ENCODE measurements around the gene GADD45G. TPM values are rescaled to one million over a fixed set of nuclear protein-coding genes. Genes with fewer than 3 reads are reported as not detected.

Gene GADD45G
- polyA plus RNA-seq, 1 donor from 2014 or later, result 161 TPM

GRCh38 chr9:89639367-89639795 is 34.6 kb downstream of the GADD45G start:
- no peaks in the 10 kb centered on the region for H3K79me2 ChIP-seq (replicated peaks; ENCODE audit: insufficient read depth, low read length)
- H4K20me1 ChIP-seq (ENCODE audit: insufficient read depth), result no peaks in the 10 kb centered on the region
- H3K4me2 ChIP-seq (ENCODE audit: low read length), result no peak overlapping the region
- H3F3A ChIP-seq (ENCODE audit: insufficient read depth, low read length, poor library complexity, severe bottlenecking), result no peaks in the 10 kb centered on the region
- no peaks in the 10 kb centered on the region for H3K27me3 ChIP-seq (ENCODE audit: insufficient read depth, low read depth, low read length)
- no peak overlapping the region for H3K27ac ChIP-seq (ENCODE audit: low read length)
- H2AFZ ChIP-seq (ENCODE audit: low read depth, low read length), result no peak overlapping the region
- H3K4me3 ChIP-seq (ENCODE audit: low read length), result no peak overlapping the region
- H3K9me2 ChIP-seq (ENCODE audit: insufficient read depth, low read length), result no peaks in the 10 kb centered on the region
- no peaks in the 10 kb centered on the region for H3K36me3 ChIP-seq (ENCODE audit: insufficient read depth, low read length)
- no peaks in the 10 kb centered on the region for H3K9me3 ChIP-seq (ENCODE audit: low read length)
- no peak overlapping the region for H3K9ac ChIP-seq (ENCODE audit: low read length)
- TF ChIP-seq SMC3 (conservative IDR thresholded peaks at IDR 0.05; ENCODE audit: poor library complexity), result no peak
- TF ChIP-seq POLR2AphosphoS5 (IDR thresholded peaks at IDR 0.05), result no peak
- no peak for TF ChIP-seq RAD21 (conservative IDR thresholded peaks at IDR 0.05)
- no peak for TF ChIP-seq CTCF (IDR thresholded peaks at IDR 0.05; ENCODE audit: poor library complexity, severe bottlenecking)
- TF ChIP-seq TAF1 (IDR thresholded peaks at IDR 0.05; ENCODE audit: low read depth), result no peak
- no peak for TF ChIP-seq MXI1 (conservative IDR thresholded peaks at IDR 0.05; ENCODE audit: poor library complexity, severe bottlenecking)
- TF ChIP-seq EP300 (conservative IDR thresholded peaks at IDR 0.05; ENCODE audit: poor library complexity, severe bottlenecking), result no peak
- TF ChIP-seq REST (IDR thresholded peaks at IDR 0.05; ENCODE audit: borderline replicate concordance), result no peak
- TF ChIP-seq EZH2 (IDR thresholded peaks at IDR 0.05; ENCODE audit: borderline replicate concordance, insufficient read depth, low read length, poor library complexity, severe bottlenecking), result no peak

DNA sequence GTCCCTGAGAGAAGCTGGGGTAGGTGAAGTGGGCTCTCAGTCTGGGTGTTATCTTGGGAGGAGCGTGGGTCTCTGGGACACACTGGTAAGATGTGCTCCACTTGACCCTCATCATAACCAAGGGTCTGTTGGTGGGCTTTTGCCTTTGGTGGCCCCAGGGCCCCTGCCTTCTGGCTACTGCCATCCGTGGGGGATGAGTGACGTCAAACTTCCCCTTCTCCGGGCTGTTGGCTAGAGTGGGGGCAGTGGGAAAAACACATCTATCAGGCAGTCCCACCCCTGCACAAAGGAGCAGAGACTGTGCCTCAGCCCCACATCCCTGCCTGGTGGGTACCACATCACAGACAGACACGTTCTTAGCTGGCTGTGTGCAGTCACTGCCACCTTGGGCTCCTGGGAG is 35.1 kb downstream of the GADD45G start:
- no peaks in the 10 kb centered on the region for H3K9me3 ChIP-seq (ENCODE audit: low read length)
- no peaks in the 10 kb centered on the region for H3K36me3 ChIP-seq (ENCODE audit: insufficient read depth, low read length)
- H3K9me2 ChIP-seq (ENCODE audit: insufficient read depth, low read length), result no peaks in the 10 kb centered on the region
- H3K4me3 ChIP-seq (ENCODE audit: low read length), result no peak overlapping the region
- TF ChIP-seq MXI1 (conservative IDR thresholded peaks at IDR 0.05; ENCODE audit: poor library complexity, severe bottlenecking) (no peak), REST (IDR thresholded peaks at IDR 0.05; ENCODE audit: borderline replicate concordance) (no peak), EZH2 (IDR thresholded peaks at IDR 0.05; ENCODE audit: borderline replicate concordance, insufficient read depth, low read length, poor library complexity, severe bottlenecking) (no peak), TAF1 (IDR thresholded peaks at IDR 0.05; ENCODE audit: low read depth) (no peak), RAD21 (conservative IDR thresholded peaks at IDR 0.05) (no peak), SMC3 (conservative IDR thresholded peaks at IDR 0.05; ENCODE audit: poor library complexity) (no peak), POLR2AphosphoS5 (IDR thresholded peaks at IDR 0.05) (no peak), EP300 (conservative IDR thresholded peaks at IDR 0.05; ENCODE audit: poor library complexity, severe bottlenecking) (no peak)
- H3K4me2 ChIP-seq (ENCODE audit: low read length), result no peak overlapping the region
- no peak overlapping the region for H3K9ac ChIP-seq (ENCODE audit: low read length)
- no peak overlapping the region for H2AFZ ChIP-seq (ENCODE audit: low read depth, low read length)
- H3K79me2 ChIP-seq (replicated peaks; ENCODE audit: insufficient read depth, low read length), result no peaks in the 10 kb centered on the region
- H3K27ac ChIP-seq (ENCODE audit: low read length), result no peak overlapping the region
- no peaks in the 10 kb centered on the region for H4K20me1 ChIP-seq (ENCODE audit: insufficient read depth)
- no peaks in the 10 kb centered on the region for H3K27me3 ChIP-seq (ENCODE audit: insufficient read depth, low read depth, low read length)
- no peaks in the 10 kb centered on the region for H3F3A ChIP-seq (ENCODE audit: insufficient read depth, low read length, poor library complexity, severe bottlenecking)
